ENCODE results near the gene TGM6. TPM values are rescaled to one million over a fixed set of nuclear protein-coding genes. Genes with fewer than 3 reads are reported as not detected.

TGM6 gene
- total RNA-seq, 1 donor from 2014 or later, result not detected

- Mint-ChIP-seq H3K27me3 (ENCODE audit: low read depth) (peaks cover 3% of the 10 kb centered on the region), H3K4me1 (no peaks in the 10 kb centered on the region), H3K36me3 (peaks cover 2% of the 10 kb centered on the region), H3K4me3 (no peak overlapping the region), H3K27ac (no peak overlapping the region), H3K9me3 (peaks cover 4% of the 10 kb centered on the region)
- TF ChIP-seq, protein P1, sequence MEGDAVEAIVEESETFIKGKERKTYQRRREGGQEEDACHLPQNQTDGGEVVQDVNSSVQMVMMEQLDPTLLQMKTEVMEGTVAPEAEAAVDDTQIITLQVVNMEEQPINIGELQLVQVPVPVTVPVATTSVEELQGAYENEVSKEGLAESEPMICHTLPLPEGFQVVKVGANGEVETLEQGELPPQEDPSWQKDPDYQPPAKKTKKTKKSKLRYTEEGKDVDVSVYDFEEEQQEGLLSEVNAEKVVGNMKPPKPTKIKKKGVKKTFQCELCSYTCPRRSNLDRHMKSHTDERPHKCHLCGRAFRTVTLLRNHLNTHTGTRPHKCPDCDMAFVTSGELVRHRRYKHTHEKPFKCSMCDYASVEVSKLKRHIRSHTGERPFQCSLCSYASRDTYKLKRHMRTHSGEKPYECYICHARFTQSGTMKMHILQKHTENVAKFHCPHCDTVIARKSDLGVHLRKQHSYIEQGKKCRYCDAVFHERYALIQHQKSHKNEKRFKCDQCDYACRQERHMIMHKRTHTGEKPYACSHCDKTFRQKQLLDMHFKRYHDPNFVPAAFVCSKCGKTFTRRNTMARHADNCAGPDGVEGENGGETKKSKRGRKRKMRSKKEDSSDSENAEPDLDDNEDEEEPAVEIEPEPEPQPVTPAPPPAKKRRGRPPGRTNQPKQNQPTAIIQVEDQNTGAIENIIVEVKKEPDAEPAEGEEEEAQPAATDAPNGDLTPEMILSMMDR (IDR thresholded peaks at IDR 0.05; ENCODE audit: unreplicated experiment), result no peak
- no peak for DNase-seq (ENCODE audit: low spot score in 2 of 2, unreplicated experiment in 2 of 2)
Measured at GRCh38 chr20:2453792-2454191, 73.1 kb downstream of the TGM6 start.

DNA sequence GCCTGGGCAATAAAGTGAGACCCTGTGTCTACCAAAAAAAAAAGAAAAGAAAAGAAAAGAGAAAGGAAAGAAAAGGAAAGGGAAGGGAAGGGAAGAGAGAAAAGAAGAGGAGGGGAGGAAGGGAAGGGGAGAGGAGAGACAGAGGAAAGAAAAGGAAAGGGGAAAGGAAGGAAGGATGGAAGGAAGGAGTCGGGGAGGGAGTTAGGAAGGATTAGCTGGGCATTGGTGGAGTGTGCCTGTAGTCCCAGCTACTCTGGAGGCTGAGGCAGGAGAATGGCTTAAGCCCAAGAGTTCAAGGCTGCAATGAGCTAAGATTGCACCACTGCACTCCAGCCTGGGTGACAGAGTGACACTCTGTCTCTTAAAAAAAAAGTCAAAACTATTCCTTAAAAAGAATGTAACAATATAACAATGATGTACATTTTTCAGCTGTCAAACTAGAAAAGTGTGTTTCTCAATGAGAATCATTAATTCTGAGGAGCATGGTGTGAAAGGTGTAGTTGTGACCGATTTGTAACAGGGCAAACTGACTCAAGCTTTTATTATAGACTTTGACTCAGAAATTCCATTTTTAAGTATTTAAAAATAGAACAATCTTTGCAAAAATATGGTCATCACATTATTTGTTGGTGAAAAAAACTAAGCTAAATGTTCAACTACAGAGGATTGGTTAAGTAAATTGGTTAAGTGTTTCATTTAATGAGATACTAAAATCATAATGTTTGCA lies 75.2 kb downstream of the TGM6 start:
- H3K27ac Mint-ChIP-seq, result no peak overlapping the region

DNA sequence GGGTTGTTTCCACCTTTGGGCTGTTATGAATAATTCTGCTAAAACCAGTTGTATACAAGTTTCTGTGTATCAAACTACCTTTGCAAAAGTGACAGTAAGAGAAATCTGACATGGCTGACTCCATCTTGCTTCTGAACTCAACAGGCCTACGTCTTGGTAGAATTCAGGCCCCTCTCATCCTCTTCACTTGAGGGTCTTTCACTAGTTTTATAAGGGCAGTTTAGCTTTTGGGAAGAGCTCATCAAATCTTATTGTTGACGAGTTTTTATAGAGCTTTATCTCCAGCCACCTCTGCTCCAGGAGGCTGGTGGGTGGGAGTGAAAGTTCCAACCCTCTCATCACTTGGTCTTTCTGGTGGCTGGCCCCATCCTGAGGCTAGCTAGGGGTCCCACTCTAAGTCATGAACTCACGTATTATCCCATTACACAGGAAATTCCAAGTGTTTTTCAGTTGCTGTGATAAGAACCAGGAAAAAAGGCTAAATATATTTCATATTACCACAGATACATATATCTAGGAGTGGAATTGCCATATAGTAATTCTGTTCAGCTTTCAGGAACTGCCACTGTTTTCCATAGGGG lies 78.3 kb downstream of the TGM6 start:
- peaks cover 41% of the 10 kb centered on the region for H3K36me3 Mint-ChIP-seq
- no peaks in the 10 kb centered on the region for H3K9me3 Mint-ChIP-seq
- no peaks in the 10 kb centered on the region for H3K4me1 Mint-ChIP-seq
- H3K27ac Mint-ChIP-seq, result no peak overlapping the region
- no peak for DNase-seq (ENCODE audit: low spot score in 2 of 2, unreplicated experiment in 2 of 2)
- TF ChIP-seq, protein P1 (IDR thresholded peaks at IDR 0.05; ENCODE audit: unreplicated experiment), result no peak
- no peaks in the 10 kb centered on the region for H3K27me3 Mint-ChIP-seq (ENCODE audit: low read depth)
- H3K4me3 Mint-ChIP-seq, result no peak overlapping the region

More for the DNA sequence above, 75.2 kb downstream of the TGM6 start:
- H3K36me3 Mint-ChIP-seq, result peaks cover 18% of the 10 kb centered on the region
- H3K4me1 Mint-ChIP-seq, result no peaks in the 10 kb centered on the region
- H3K9me3 Mint-ChIP-seq, result no peaks in the 10 kb centered on the region
- TF ChIP-seq, protein P1 (IDR thresholded peaks at IDR 0.05; ENCODE audit: unreplicated experiment), result no peak
- DNase-seq (ENCODE audit: low spot score in 2 of 2, unreplicated experiment in 2 of 2), result no peak
- H3K4me3 Mint-ChIP-seq, result no peak overlapping the region
- H3K27me3 Mint-ChIP-seq (ENCODE audit: low read depth), result no peaks in the 10 kb centered on the region

DNA sequence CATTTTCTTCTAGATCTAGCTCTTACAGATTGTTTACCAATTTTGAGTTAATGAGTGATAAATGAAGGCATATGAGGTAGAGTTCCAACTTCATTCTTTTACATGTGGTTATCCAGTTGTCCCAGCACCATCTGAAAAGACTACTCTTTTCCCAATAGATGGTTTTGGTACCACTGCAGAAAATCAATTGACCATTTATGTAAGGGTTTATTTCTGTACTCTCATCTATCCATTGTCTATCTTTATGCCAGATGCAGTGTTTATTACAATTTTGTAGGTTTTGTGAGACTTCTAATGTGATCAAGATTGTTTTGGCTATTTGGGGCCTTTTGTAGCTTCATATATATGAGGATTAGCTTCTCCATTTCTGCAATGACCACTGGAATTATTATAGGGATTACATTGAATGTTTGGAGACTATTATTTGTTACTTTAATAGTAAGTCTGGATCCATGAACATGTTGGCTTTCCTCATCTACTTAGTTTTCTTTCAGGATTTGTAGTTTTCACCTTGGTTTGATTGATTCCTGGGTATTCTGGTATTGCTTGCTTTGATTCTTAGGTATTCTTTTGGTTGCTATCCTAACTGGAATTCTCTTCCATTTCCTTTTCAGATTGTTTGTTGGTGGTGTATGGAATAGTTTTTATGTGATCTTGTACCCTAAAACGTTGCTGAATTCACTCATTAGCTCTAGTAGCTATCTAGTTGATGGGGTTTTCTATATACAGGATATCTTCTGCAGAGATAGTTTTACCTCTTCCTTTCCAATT lies 79.5 kb downstream of the TGM6 start:
- Mint-ChIP-seq H3K27ac (no peak overlapping the region), H3K36me3 (peaks cover 45% of the 10 kb centered on the region), H3K27me3 (ENCODE audit: low read depth) (no peaks in the 10 kb centered on the region), H3K4me3 (no peak overlapping the region), H3K9me3 (no peaks in the 10 kb centered on the region), H3K4me1 (no peaks in the 10 kb centered on the region)
- TF ChIP-seq, protein P1 (IDR thresholded peaks at IDR 0.05; ENCODE audit: unreplicated experiment), result no peak
- no peak for DNase-seq (ENCODE audit: low spot score in 2 of 2, unreplicated experiment in 2 of 2)

GRCh38 chr20:2460752-2461424 lies 80.2 kb downstream of the TGM6 start:
- no peaks in the 10 kb centered on the region for H3K9me3 Mint-ChIP-seq
- no peak overlapping the region for H3K4me3 Mint-ChIP-seq
- no peak for DNase-seq (ENCODE audit: low spot score in 2 of 2, unreplicated experiment in 2 of 2)
- no peaks in the 10 kb centered on the region for H3K27me3 Mint-ChIP-seq (ENCODE audit: low read depth)
- TF ChIP-seq, protein P1 (IDR thresholded peaks at IDR 0.05; ENCODE audit: unreplicated experiment), result no peak
- no peaks in the 10 kb centered on the region for H3K4me1 Mint-ChIP-seq
- no peak overlapping the region for H3K27ac Mint-ChIP-seq
- H3K36me3 Mint-ChIP-seq, result peaks cover 49% of the 10 kb centered on the region

Data from mesothelial cell of epicardium (in vitro differentiated cells).